Liver (tissue), 3 donors: Measurements from ENCODE around the gene SURF1.

Source experiments
- ATF3 ChIP-seq: IDR thresholded peaks from 2 replicates; pipeline ENCODE4 v1.6.1; 2016; ENCODE audit warnings: antibody characterized with exemption
- CTCF ChIP-seq: fragments of 150-350 bp; IDR thresholded peaks from 2 replicates; pipeline ENCODE4 v1.5.1; 2017; ENCODE audit warnings: improper control_type of control experiment, low read depth, low read length; ENCODE audit not compliant: missing input control
- EGR1 ChIP-seq, 2 donors: IDR thresholded peaks; 2 replicates each; pipeline ENCODE4 v1.6.1; 2016 to 2018; ENCODE audit warnings: antibody characterized with exemption in 2 of 2, low read depth in 2 of 2
- FOXA1 ChIP-seq: IDR thresholded peaks from 2 replicates; pipeline ENCODE4 v1.6.1; 2016; ENCODE audit warnings: antibody characterized with exemption
- GABPA ChIP-seq, 2 donors: IDR thresholded peaks in 1 of 2; conservative IDR thresholded peaks in 1 of 2; 2 replicates each; pipeline ENCODE4 v1.6.1; 2016; ENCODE audit warnings: antibody characterized with exemption in 2 of 2, mild to moderate bottlenecking in 1 of 2, moderate library complexity in 1 of 2
- JUND ChIP-seq, 2 donors: IDR thresholded peaks; 2 replicates each; pipeline ENCODE4 v1.6.1; 2016; ENCODE audit warnings: antibody characterized with exemption in 2 of 2
- MAX ChIP-seq: IDR thresholded peaks from 2 replicates; pipeline ENCODE4 v1.6.1; 2016; ENCODE audit warnings: antibody characterized with exemption
- RAD21 ChIP-seq, 2 donors: IDR thresholded peaks; 2 replicates each; pipeline ENCODE4 v1.6.1; 2016; ENCODE audit warnings: antibody characterized with exemption in 2 of 2, mild to moderate bottlenecking in 2 of 2
- REST ChIP-seq: IDR thresholded peaks from 2 replicates; pipeline ENCODE4 v1.6.1; 2016; ENCODE audit warnings: antibody characterized with exemption, mild to moderate bottlenecking
- RXRA ChIP-seq, 2 donors: IDR thresholded peaks; 2 replicates each; pipeline ENCODE4 v1.6.1; 2017 to 2018; ENCODE audit warnings: antibody characterized with exemption in 2 of 2, mild to moderate bottlenecking in 1 of 2
- SP1 ChIP-seq: IDR thresholded peaks from 2 replicates; pipeline ENCODE4 v1.6.1; 2018; ENCODE audit warnings: antibody characterized with exemption, mild to moderate bottlenecking
- TAF1 ChIP-seq: conservative IDR thresholded peaks from 2 replicates; pipeline ENCODE4 v1.6.1; 2016; ENCODE audit warnings: antibody characterized with exemption, mild to moderate bottlenecking
- YY1 ChIP-seq: IDR thresholded peaks from 2 replicates; pipeline ENCODE4 v1.6.1; 2016; ENCODE audit warnings: antibody characterized with exemption, mild to moderate bottlenecking
- ZBTB33 ChIP-seq: IDR thresholded peaks from 2 replicates; pipeline ENCODE4 v1.6.1; 2016; ENCODE audit warnings: antibody characterized with exemption
- donor health status: healthy.
- donor health status: healthy.

- TF ChIP-seq CTCF (no peak), SP1 (peak; percentile 48), ATF3 (no peak), GABPA (IDR thresholded peaks at IDR 0.05 in 1 of 2, conservative IDR thresholded peaks at IDR 0.05 in 1 of 2) (peak in 1 of 2 donors; percentile 60), EGR1 (IDR thresholded peaks at IDR 0.05; ENCODE audit: low read depth in 2 of 2) (peak in 1 of 2 donors; percentile 21), RAD21 (IDR thresholded peaks at IDR 0.05) (no peak), FOXA1 (peak; percentile 93), REST (peak; percentile 43), TAF1 (peak; percentile 90), RXRA (IDR thresholded peaks at IDR 0.05) (peak in 1 of 2 donors; percentile 56), MAX (no peak), JUND (IDR thresholded peaks at IDR 0.05) (no peak), YY1 (peak; percentile 61), ZBTB33 (no peak)
Observed at GRCh38 chr9:133370685-133371084, 14.4 kb upstream of the SURF1 start.
